GM12801 (cell line): Measurements from ENCODE around the gene FLVCR2.

Experiments
- CTCF ChIP-seq: IDR thresholded peaks from one replicate; pipeline ENCODE4 v1.5.1; 2011; ENCODE audit warnings: control low read depth; ENCODE audit not compliant: insufficient read length; ENCODE audit errors: extremely low read depth

Gene FLVCR2

GRCh38 chr14:75559045-75559444 is 19.4 kb upstream of the FLVCR2 start:
- TF ChIP-seq CTCF: no peak

GRCh38 chr14:75559451-75560222 is 18.8 kb upstream of the FLVCR2 start:
- no peak for TF ChIP-seq CTCF

DNA sequence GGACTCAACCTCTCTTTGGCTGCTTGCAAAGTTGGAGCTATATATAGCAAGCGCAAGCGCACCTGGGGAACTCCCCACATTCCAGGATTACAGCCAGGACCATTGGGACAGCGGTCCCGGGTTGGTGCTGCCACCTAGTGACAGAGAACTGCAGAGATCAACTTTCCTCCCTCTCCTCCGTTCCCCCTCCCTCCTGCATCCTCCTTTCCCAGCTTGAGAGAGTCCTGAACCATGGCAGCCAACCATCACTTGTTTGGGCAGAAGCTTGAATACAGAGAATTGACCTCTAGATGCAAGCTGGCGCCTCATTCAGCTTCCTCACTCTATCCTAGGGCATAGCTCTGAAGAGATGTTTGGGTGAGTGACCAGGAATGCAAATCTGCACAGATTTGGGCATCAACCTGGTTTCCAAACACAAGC is 17.4 kb upstream of the FLVCR2 start:
- no peak for TF ChIP-seq CTCF

DNA sequence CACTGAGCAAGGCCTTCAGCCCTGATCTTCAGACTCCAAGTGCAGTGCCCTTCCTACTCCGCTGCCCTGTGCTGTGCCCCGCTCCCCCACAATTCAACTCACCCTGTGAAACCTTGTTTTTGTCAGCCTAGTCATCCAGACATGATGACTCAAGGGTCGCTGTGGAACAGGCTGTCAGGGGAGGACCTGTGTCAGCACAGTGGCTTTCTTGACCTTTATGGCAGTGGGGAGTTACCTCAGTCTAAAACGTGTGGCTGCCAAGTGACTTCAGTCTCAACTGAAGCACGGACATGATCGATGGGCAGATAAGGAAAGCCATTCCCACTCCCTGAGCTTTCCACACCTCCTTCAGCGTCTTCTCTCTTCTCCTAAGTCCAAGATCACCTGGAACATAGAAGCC is 16.3 kb upstream of the FLVCR2 start:
- TF ChIP-seq CTCF: no peak

- no peak for TF ChIP-seq CTCF
Measured at GRCh38 chr14:75562489-75562888, 15.9 kb upstream of the FLVCR2 start.

GRCh38 chr14:75563931-75564330 is 14.5 kb upstream of the FLVCR2 start:
- no peak for TF ChIP-seq CTCF

DNA sequence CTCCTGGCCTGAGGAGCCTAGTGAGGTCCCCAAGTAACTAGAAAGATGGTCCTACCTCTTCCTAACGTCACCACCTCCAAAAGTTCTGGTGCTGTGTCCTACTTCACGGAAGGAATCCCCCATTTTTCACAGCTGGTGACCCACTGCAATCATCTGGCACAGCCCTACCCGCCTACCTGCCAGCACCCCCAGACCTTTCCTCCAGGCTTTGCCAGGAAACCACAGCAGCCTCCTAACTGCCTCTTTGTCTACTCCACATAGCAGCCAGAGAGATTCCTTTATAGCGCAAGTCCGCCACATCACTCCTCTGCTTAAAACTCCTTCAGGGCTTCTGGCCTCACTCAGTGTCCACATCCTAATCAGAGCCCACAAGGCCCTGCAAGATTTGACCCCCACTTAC is 13.4 kb upstream of the FLVCR2 start:
- no peak for TF ChIP-seq CTCF

GRCh38 chr14:75566321-75566720 is 12.1 kb upstream of the FLVCR2 start:
- TF ChIP-seq CTCF: no peak
